ENCODE measurements around the gene LEPROT.

GRCh38 chr1:65457868-65458267, 37.4 kb downstream of the LEPROT start:
- TF ChIP-seq, protein P1, sequence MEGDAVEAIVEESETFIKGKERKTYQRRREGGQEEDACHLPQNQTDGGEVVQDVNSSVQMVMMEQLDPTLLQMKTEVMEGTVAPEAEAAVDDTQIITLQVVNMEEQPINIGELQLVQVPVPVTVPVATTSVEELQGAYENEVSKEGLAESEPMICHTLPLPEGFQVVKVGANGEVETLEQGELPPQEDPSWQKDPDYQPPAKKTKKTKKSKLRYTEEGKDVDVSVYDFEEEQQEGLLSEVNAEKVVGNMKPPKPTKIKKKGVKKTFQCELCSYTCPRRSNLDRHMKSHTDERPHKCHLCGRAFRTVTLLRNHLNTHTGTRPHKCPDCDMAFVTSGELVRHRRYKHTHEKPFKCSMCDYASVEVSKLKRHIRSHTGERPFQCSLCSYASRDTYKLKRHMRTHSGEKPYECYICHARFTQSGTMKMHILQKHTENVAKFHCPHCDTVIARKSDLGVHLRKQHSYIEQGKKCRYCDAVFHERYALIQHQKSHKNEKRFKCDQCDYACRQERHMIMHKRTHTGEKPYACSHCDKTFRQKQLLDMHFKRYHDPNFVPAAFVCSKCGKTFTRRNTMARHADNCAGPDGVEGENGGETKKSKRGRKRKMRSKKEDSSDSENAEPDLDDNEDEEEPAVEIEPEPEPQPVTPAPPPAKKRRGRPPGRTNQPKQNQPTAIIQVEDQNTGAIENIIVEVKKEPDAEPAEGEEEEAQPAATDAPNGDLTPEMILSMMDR (conservative IDR thresholded peaks at IDR 0.05; ENCODE audit: low read depth, low read length), result no peak
- no peak for TF ChIP-seq EZH2phosphoT487 (IDR thresholded peaks at IDR 0.05; ENCODE audit: borderline replicate concordance, low read length)
- TF ChIP-seq EZH2 (IDR thresholded peaks at IDR 0.05; ENCODE audit: low read length, unreplicated experiment), result no peak

Measured in PC-3 (cell line).